SU-DHL-6 (cell line): Measurements from ENCODE around the gene TALDO1.

Source experiments
- H2AFZ ChIP-seq: fragments of 200-600 bp; sonication (generic); 2 replicates; pipeline ENCODE4 v1.6.1; 2014; ENCODE audit warnings: low read depth, mild to moderate bottlenecking, moderate library complexity, mixed read lengths, antibody characterized with exemption, low read length; ENCODE audit not compliant: severe bottlenecking
- H3F3A ChIP-seq: fragments of 200-600 bp; shearing (Covaris generic); 2 replicates; pipeline ENCODE4 v1.6.0; 2016; ENCODE audit warnings: antibody characterized with exemption, mild to moderate bottlenecking; ENCODE audit not compliant: insufficient read depth
- H3K27ac ChIP-seq: fragments of 200-600 bp; sonication (generic); 2 replicates; pipeline ENCODE4 v1.5.1; 2016; ENCODE audit warnings: low read depth, mild to moderate bottlenecking, low read length, moderate library complexity, mixed read lengths
- H3K27me3 ChIP-seq: fragments of 200-600 bp; sonication (generic), shearing (Covaris generic); 2 replicates; pipeline ENCODE4 v1.6.0; 2014; ENCODE audit warnings: mild to moderate bottlenecking, low read length
- H3K36me3 ChIP-seq: fragments of 200-600 bp; sonication (generic); 2 replicates; pipeline ENCODE4 v1.6.1; 2014; ENCODE audit warnings: mild to moderate bottlenecking, low read length, mixed read lengths
- H3K4me2 ChIP-seq: fragments of 300-600, 200-600 bp; shearing (Covaris generic), sonication (generic); 2 replicates; pipeline ENCODE4 v1.6.0; 2014; ENCODE audit warnings: low read length, low read depth, mild to moderate bottlenecking; ENCODE audit not compliant: poor library complexity, severe bottlenecking
- H3K4me3 ChIP-seq: fragments of 200-600 bp; sonication (generic); 2 replicates; pipeline ENCODE4 v1.5.1; 2014; ENCODE audit warnings: antibody characterized with exemption, low read length, mild to moderate bottlenecking, mixed read lengths; ENCODE audit not compliant: insufficient read depth, poor library complexity, severe bottlenecking
- H3K79me2 ChIP-seq: fragments of 200-600 bp; sonication (generic); 2 replicates; pipeline ENCODE4 v1.6.1; 2014; ENCODE audit warnings: mild to moderate bottlenecking, low read length, moderate library complexity; ENCODE audit not compliant: insufficient read depth
- H3K9ac ChIP-seq: fragments of 200-600 bp; sonication (generic); 2 replicates; pipeline ENCODE4 v1.7.0; 2014; ENCODE audit warnings: mild to moderate bottlenecking, low read length
- H3K9me2 ChIP-seq: fragments of 200-600 bp; sonication (generic); replicated peaks from 2 replicates; pipeline ENCODE4 v1.6.1; 2014; ENCODE audit warnings: low read length; ENCODE audit not compliant: insufficient read depth
- H3K9me3 ChIP-seq: fragments of 200-600 bp; sonication (generic); 2 replicates; pipeline ENCODE4 v1.6.1; 2014; ENCODE audit warnings: low read length, mixed read lengths; ENCODE audit not compliant: insufficient read depth
- H4K20me1 ChIP-seq: fragments of 200-600 bp; sonication (generic); 2 replicates; pipeline ENCODE4 v1.6.1; 2014; ENCODE audit warnings: low read depth, mild to moderate bottlenecking, antibody characterized with exemption, low read length, moderate library complexity, mixed read lengths
- CTCF ChIP-seq: fragments of 200-600 bp; sonication (generic); IDR thresholded peaks from one replicate; pipeline ENCODE4 v1.5.1; 2017; ENCODE audit warnings: antibody characterized with exemption, mild to moderate bottlenecking, low read length, moderate library complexity; ENCODE audit not compliant: insufficient read depth, poor library complexity, severe bottlenecking
- EZH2phosphoT487 ChIP-seq: fragments of 200-600 bp; sonication (generic), shearing (Covaris generic); conservative IDR thresholded peaks from 2 replicates; pipeline ENCODE4 v1.6.1; 2018; ENCODE audit warnings: mild to moderate bottlenecking, antibody characterized with exemption, low read length, moderate library complexity, mixed read lengths

The TALDO1 gene

DNA sequence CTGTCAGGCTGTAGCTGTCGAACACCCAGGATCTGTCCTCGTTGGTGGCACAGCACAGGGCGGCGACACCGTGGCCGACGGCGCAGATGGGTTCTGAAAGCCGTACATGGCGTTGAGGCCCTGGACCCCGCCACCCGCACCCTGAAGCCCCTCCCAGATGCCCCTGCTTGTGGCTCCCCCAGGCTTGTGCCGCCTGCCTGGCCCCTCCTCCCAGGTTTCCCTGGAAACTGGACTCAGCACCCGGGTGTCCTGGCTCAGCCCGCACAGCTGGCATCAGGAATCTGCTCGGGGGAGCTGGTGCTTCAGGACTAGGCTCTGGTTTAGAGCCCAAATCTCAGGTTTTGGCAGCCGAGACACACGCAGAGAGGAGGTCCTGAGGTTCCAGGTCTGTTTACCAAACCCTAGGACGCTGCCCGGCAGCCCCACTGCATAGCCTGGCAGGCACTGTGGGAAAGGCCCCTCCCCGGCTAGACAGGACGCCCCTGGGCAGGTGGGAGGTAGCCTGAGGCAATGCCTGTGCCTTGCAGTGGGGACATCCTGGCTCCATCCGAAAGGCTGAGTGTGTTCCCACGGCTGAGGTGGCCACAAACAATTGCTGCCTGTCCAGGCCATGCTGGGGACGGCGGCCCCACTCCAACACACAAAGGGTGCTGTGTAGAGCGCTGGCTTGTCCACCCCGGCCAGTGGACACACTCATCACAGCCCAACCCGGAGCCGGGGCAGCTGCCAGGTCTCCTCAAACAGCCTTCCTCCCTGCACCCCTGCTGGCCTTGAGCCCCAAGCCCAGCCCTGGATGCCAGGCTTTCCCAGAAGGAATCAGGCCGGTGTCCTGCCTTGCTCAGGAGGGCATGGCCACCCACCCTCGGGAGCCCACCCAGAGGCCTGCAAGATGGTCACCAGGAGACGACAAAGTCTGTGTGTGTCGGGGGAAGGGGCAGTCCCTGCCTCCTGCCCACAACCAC is 25.4 kb downstream of the TALDO1 start:
- peaks cover 47% of the 10 kb centered on the region for H3K79me2 ChIP-seq
- no peak overlapping the region for H2AFZ ChIP-seq
- H3K4me3 ChIP-seq, result no peak overlapping the region
- H3K9me2 ChIP-seq, result no peaks in the 10 kb centered on the region
- no peak overlapping the region for H3K27ac ChIP-seq
- H3K9me3 ChIP-seq, result no peaks in the 10 kb centered on the region
- H3K36me3 ChIP-seq, result no peaks in the 10 kb centered on the region
- no peaks in the 10 kb centered on the region for H3K27me3 ChIP-seq
- TF ChIP-seq EZH2phosphoT487 (no peak), CTCF (no peak)
- no peaks in the 10 kb centered on the region for H3F3A ChIP-seq
- no peaks in the 10 kb centered on the region for H4K20me1 ChIP-seq
- H3K4me2 ChIP-seq, result no peak overlapping the region
- H3K9ac ChIP-seq, result no peak overlapping the region

GRCh38 chr11:773425-773824 is 26.2 kb downstream of the TALDO1 start:
- Histone ChIP-seq H3K79me2 (peaks cover 54% of the 10 kb centered on the region), H3K9me2 (no peaks in the 10 kb centered on the region)
- TF ChIP-seq EZH2phosphoT487 (no peak), CTCF (no peak)

DNA sequence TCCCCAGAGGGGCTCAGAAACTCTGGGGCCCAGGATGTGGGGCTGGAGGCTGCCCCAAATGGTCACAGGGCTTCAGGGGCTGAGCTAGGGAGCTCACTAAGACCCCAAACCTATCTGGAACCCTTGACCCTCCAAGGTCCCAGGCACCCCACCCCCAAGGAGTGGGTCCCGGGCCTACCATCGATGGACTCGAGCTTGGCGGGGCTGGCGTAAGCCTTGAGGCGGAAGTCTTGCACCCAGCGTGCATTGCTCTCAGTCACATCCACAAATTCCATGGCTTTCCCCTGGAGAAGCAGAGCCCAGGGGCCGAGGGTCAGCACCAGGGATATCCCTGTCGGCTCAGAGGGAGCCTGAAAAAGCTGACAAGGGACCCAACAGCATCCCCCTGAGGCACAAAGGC is 26.6 kb downstream of the TALDO1 start:
- TF ChIP-seq EZH2phosphoT487 (no peak), CTCF (no peak)
- Histone ChIP-seq H3K4me2 (no peak overlapping the region), H3K9me3 (no peaks in the 10 kb centered on the region), H4K20me1 (no peaks in the 10 kb centered on the region), H3K9ac (no peak overlapping the region), H2AFZ (no peak overlapping the region), H3K9me2 (no peaks in the 10 kb centered on the region), H3K79me2 (peaks cover 56% of the 10 kb centered on the region), H3K27ac (no peak overlapping the region), H3F3A (no peaks in the 10 kb centered on the region), H3K27me3 (no peaks in the 10 kb centered on the region), H3K4me3 (no peak overlapping the region), H3K36me3 (no peaks in the 10 kb centered on the region)

More at GRCh38 chr11:773425-773824, 26.2 kb downstream of the TALDO1 start:
- H3K27me3 ChIP-seq, result no peaks in the 10 kb centered on the region
- H3K4me2 ChIP-seq, result no peak overlapping the region
- H2AFZ ChIP-seq, result no peak overlapping the region
- no peak overlapping the region for H3K4me3 ChIP-seq
- no peaks in the 10 kb centered on the region for H3K36me3 ChIP-seq
- no peaks in the 10 kb centered on the region for H3K9me3 ChIP-seq
- H3K9ac ChIP-seq, result no peak overlapping the region
- no peaks in the 10 kb centered on the region for H3F3A ChIP-seq
- no peak overlapping the region for H3K27ac ChIP-seq
- no peaks in the 10 kb centered on the region for H4K20me1 ChIP-seq
